PC-9 (cell line): ENCODE data around the gene FAM114A2.

Source experiments
- EZH2 ChIP-seq: fragments of 200-600 bp; sonication (generic); IDR thresholded peaks from 2 replicates; pipeline ENCODE4 v1.8.0; 2017; ENCODE audit warnings: antibody characterized with exemption, low read depth
- TF ChIP-seq, protein P1 (sequence below): fragments of 200-600 bp; sonication (generic); conservative IDR thresholded peaks from 2 replicates; pipeline ENCODE4 v1.6.1; 2017; ENCODE audit warnings: mixed run types, antibody characterized with exemption, mild to moderate bottlenecking, moderate library complexity

DNA sequence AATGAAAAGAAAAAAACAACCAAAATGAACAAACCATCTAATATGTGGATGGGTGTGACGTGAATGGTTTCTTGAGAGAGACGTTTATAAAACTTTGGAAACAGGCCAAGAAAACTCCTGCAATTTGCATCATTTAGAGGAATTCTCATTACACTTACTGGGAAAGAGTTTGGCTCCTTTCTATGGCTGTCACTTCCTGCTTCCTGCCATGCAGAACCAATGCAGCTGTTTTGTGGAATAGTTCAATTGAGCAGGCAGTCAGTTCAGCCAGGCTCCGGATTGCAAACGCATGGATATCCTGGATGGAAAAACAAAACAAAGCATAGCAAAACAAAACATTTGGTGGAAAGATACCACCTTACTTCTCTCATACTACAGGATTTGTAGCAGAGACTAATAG is 36.6 kb downstream of the FAM114A2 start:
- TF ChIP-seq, protein P1, sequence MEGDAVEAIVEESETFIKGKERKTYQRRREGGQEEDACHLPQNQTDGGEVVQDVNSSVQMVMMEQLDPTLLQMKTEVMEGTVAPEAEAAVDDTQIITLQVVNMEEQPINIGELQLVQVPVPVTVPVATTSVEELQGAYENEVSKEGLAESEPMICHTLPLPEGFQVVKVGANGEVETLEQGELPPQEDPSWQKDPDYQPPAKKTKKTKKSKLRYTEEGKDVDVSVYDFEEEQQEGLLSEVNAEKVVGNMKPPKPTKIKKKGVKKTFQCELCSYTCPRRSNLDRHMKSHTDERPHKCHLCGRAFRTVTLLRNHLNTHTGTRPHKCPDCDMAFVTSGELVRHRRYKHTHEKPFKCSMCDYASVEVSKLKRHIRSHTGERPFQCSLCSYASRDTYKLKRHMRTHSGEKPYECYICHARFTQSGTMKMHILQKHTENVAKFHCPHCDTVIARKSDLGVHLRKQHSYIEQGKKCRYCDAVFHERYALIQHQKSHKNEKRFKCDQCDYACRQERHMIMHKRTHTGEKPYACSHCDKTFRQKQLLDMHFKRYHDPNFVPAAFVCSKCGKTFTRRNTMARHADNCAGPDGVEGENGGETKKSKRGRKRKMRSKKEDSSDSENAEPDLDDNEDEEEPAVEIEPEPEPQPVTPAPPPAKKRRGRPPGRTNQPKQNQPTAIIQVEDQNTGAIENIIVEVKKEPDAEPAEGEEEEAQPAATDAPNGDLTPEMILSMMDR = no peak
- TF ChIP-seq EZH2 = no peak
